DND-41 (cell line): ENCODE data around the gene PRELP.
"Not testable (repeated sequence)": the region's sequence is repeated elsewhere in the genome, so short reads cannot be mapped to it uniquely, and the experiment has no call there.

ENCODE experiments used
- ATAC-seq: fragments of 200-7000 bp; cut with Tn5 transposase; 3 replicates; pipeline ENCODE4 v1.9.1; 2021; ENCODE audit warnings: low read depth; ENCODE audit not compliant: insufficient read depth
- DNase-seq: peaks from one replicate; pipeline ENCODE4 v3.0.0-alpha.2; 2020
- H2AFZ ChIP-seq: 2 replicates; pipeline ENCODE4 v1.6.0; 2012; ENCODE audit warnings: low read depth, low read length
- H3K27ac ChIP-seq: 2 replicates; pipeline ENCODE4 v1.5.1; 2012; ENCODE audit warnings: low read length, inconsistent platforms
- H3K27me3 ChIP-seq: fragments of 200-600 bp; sonication (generic); 2 replicates; pipeline ENCODE4 v1.6.0; 2012; ENCODE audit warnings: low read length, mild to moderate bottlenecking, inconsistent platforms; ENCODE audit not compliant: insufficient read depth, poor library complexity
- H3K36me3 ChIP-seq: 2 replicates; pipeline ENCODE4 v1.5.1; 2012; ENCODE audit warnings: low read length, inconsistent platforms; ENCODE audit not compliant: insufficient read depth
- H3K4me1 ChIP-seq: 2 replicates; pipeline ENCODE4 v1.5.1; 2012; ENCODE audit warnings: mild to moderate bottlenecking, low read length; ENCODE audit not compliant: insufficient read depth
- H3K4me2 ChIP-seq: 2 replicates; pipeline ENCODE4 v1.6.0; 2012; ENCODE audit warnings: mild to moderate bottlenecking, moderate library complexity, low read length, inconsistent platforms; ENCODE audit not compliant: insufficient read depth
- H3K4me3 ChIP-seq, 2 experiments: fragments of 200-600 bp in 1 of 2; shearing (Covaris generic) in 1 of 2; 2 replicates each; pipeline ENCODE4 v1.5.1; 2012 to 2016; ENCODE audit warnings: inconsistent platforms in 2 of 2, low read length in 2 of 2, mild to moderate bottlenecking in 2 of 2, low read depth in 1 of 2, moderate library complexity in 1 of 2
- H3K79me2 ChIP-seq: 2 replicates; pipeline ENCODE4 v1.6.0; 2012; ENCODE audit warnings: low read length, inconsistent platforms; ENCODE audit not compliant: insufficient read depth
- H3K9ac ChIP-seq: 2 replicates; pipeline ENCODE4 v1.6.0; 2012; ENCODE audit warnings: low read depth, mild to moderate bottlenecking, inconsistent platforms, low read length, moderate library complexity
- H3K9me3 ChIP-seq: 2 replicates; pipeline ENCODE4 v1.5.1; 2012; ENCODE audit warnings: low read length, moderate library complexity, mild to moderate bottlenecking, inconsistent platforms; ENCODE audit not compliant: insufficient read depth, severe bottlenecking
- H4K20me1 ChIP-seq: 2 replicates; pipeline ENCODE4 v1.6.0; 2012; ENCODE audit warnings: low read length; ENCODE audit not compliant: insufficient read depth
- EZH2 ChIP-seq: IDR thresholded peaks from 3 replicates; pipeline ENCODE4 v1.6.1; 2012; ENCODE audit warnings: borderline replicate concordance, low read depth, mild to moderate bottlenecking, moderate library complexity, low read length, inconsistent platforms; ENCODE audit not compliant: severe bottlenecking
- TF ChIP-seq, protein P1 (sequence below): IDR thresholded peaks from 2 replicates; pipeline ENCODE4 v1.5.1; 2012; ENCODE audit warnings: borderline replicate concordance, low read length, moderate library complexity, mild to moderate bottlenecking; ENCODE audit not compliant: poor library complexity, severe bottlenecking; ENCODE audit errors: extremely low read depth

PRELP gene

GRCh38 chr1:203443296-203443695 is 32.3 kb upstream of the PRELP start:
- H3K79me2 ChIP-seq: no peaks in the 10 kb centered on the region

GRCh38 chr1:203444171-203444576 is 31.4 kb upstream of the PRELP start:
- ATAC-seq (no peak), DNase-seq (no peak)
- peaks cover 7% of the 10 kb centered on the region for H3K9me3 ChIP-seq
- TF ChIP-seq, protein P1, sequence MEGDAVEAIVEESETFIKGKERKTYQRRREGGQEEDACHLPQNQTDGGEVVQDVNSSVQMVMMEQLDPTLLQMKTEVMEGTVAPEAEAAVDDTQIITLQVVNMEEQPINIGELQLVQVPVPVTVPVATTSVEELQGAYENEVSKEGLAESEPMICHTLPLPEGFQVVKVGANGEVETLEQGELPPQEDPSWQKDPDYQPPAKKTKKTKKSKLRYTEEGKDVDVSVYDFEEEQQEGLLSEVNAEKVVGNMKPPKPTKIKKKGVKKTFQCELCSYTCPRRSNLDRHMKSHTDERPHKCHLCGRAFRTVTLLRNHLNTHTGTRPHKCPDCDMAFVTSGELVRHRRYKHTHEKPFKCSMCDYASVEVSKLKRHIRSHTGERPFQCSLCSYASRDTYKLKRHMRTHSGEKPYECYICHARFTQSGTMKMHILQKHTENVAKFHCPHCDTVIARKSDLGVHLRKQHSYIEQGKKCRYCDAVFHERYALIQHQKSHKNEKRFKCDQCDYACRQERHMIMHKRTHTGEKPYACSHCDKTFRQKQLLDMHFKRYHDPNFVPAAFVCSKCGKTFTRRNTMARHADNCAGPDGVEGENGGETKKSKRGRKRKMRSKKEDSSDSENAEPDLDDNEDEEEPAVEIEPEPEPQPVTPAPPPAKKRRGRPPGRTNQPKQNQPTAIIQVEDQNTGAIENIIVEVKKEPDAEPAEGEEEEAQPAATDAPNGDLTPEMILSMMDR: no peak
- TF ChIP-seq EZH2: no peak
- H3K36me3 ChIP-seq: no peaks in the 10 kb centered on the region
- H4K20me1 ChIP-seq: no peaks in the 10 kb centered on the region
- no peak overlapping the region for H3K4me2 ChIP-seq
- H3K79me2 ChIP-seq: no peaks in the 10 kb centered on the region
- H3K4me1 ChIP-seq: no peaks in the 10 kb centered on the region
- no peak overlapping the region for H3K27ac ChIP-seq
- H3K4me3 ChIP-seq: no peak overlapping the region
- H3K9ac ChIP-seq: no peak overlapping the region
- H3K27me3 ChIP-seq: peaks cover 66% of the 10 kb centered on the region
- no peak overlapping the region for H2AFZ ChIP-seq

More at GRCh38 chr1:203443296-203443695, 32.3 kb upstream of the PRELP start:
- peaks cover 7% of the 10 kb centered on the region for H3K9me3 ChIP-seq
- H3K27me3 ChIP-seq: peaks cover 67% of the 10 kb centered on the region
- H3K4me1 ChIP-seq: no peaks in the 10 kb centered on the region
- no peaks in the 10 kb centered on the region for H4K20me1 ChIP-seq
- H3K9ac ChIP-seq: no peak overlapping the region
- no peak for ATAC-seq
- no peaks in the 10 kb centered on the region for H3K36me3 ChIP-seq
- TF ChIP-seq, protein P1: no peak
- no peak for TF ChIP-seq EZH2
- DNase-seq: no peak
- no peak overlapping the region for H3K4me3 ChIP-seq
- H3K27ac ChIP-seq: no peak overlapping the region
- H2AFZ ChIP-seq: no peak overlapping the region
- no peak overlapping the region for H3K4me2 ChIP-seq

GRCh38 chr1:203447151-203447550 is 28.5 kb upstream of the PRELP start:
- Histone ChIP-seq H3K27me3 (peaks cover 45% of the 10 kb centered on the region), H3K4me1 (no peaks in the 10 kb centered on the region), H3K9me3 (peaks cover 7% of the 10 kb centered on the region), H3K79me2 (no peaks in the 10 kb centered on the region), H3K36me3 (no peaks in the 10 kb centered on the region), H3K9ac (no peak overlapping the region), H3K27ac (no peak overlapping the region), H3K4me3 (no peak overlapping the region), H2AFZ (no peak overlapping the region), H3K4me2 (no peak overlapping the region), H4K20me1 (no peaks in the 10 kb centered on the region)
- no peak for ATAC-seq
- no peak for DNase-seq
- TF ChIP-seq, protein P1: no peak
- TF ChIP-seq EZH2: no peak

- H3K79me2 ChIP-seq, H4K20me1 ChIP-seq, H3K36me3 ChIP-seq, H3K9me3 ChIP-seq, H3K4me2 ChIP-seq, H3K4me1 ChIP-seq, ATAC-seq, DNase-seq, H3K9ac ChIP-seq, H3K27ac ChIP-seq, H2AFZ ChIP-seq, H3K4me3 ChIP-seq: not testable (repeated sequence)
- peaks cover 40% of the 10 kb centered on the region for H3K27me3 ChIP-seq
These were observed 28.0 kb upstream of the PRELP start for GRCh38 chr1:203447598-203447997.
